ENCODE results near the gene BGN.

BGN gene

DNA sequence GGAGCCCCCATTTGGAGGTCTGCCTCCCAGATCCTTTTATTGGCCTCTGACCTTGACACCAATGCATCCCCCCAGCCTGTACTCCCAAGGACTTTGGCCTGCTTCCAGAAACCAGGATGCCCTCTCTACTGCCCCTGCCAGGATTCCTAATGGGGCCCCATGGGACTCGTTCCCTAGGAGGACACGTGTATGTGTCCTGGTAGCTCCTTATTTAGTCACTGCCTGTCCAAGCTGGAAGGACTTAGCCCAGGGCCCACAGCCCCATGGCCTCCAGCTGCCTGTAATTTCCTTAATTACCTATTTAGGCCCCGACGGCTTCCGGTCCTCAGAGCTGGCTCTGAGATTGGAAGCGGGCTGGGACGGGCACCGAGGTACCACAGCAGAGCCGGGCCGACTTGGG, 32.0 kb downstream of the BGN start:
- H3K4me3 ChIP-seq (replicated peaks in 1 of 2; ENCODE audit: low read depth in 2 of 2, low read length in 2 of 2): no peak overlapping the region
- TF ChIP-seq, protein P1, sequence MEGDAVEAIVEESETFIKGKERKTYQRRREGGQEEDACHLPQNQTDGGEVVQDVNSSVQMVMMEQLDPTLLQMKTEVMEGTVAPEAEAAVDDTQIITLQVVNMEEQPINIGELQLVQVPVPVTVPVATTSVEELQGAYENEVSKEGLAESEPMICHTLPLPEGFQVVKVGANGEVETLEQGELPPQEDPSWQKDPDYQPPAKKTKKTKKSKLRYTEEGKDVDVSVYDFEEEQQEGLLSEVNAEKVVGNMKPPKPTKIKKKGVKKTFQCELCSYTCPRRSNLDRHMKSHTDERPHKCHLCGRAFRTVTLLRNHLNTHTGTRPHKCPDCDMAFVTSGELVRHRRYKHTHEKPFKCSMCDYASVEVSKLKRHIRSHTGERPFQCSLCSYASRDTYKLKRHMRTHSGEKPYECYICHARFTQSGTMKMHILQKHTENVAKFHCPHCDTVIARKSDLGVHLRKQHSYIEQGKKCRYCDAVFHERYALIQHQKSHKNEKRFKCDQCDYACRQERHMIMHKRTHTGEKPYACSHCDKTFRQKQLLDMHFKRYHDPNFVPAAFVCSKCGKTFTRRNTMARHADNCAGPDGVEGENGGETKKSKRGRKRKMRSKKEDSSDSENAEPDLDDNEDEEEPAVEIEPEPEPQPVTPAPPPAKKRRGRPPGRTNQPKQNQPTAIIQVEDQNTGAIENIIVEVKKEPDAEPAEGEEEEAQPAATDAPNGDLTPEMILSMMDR (IDR thresholded peaks at IDR 0.05; ENCODE audit: low read depth, low read length): no peak
- no peak for DNase-seq (ENCODE audit: low read depth in 2 of 2)

- DNase-seq (ENCODE audit: low read depth in 2 of 2): no peak
- no peak overlapping the region for H3K4me3 ChIP-seq (replicated peaks in 1 of 2; ENCODE audit: low read depth in 2 of 2, low read length in 2 of 2)
- TF ChIP-seq, protein P1 (IDR thresholded peaks at IDR 0.05; ENCODE audit: low read depth, low read length): no peak
These were observed 32.4 kb downstream of the BGN start for GRCh38 chrX:153527208-153527607.

DNA sequence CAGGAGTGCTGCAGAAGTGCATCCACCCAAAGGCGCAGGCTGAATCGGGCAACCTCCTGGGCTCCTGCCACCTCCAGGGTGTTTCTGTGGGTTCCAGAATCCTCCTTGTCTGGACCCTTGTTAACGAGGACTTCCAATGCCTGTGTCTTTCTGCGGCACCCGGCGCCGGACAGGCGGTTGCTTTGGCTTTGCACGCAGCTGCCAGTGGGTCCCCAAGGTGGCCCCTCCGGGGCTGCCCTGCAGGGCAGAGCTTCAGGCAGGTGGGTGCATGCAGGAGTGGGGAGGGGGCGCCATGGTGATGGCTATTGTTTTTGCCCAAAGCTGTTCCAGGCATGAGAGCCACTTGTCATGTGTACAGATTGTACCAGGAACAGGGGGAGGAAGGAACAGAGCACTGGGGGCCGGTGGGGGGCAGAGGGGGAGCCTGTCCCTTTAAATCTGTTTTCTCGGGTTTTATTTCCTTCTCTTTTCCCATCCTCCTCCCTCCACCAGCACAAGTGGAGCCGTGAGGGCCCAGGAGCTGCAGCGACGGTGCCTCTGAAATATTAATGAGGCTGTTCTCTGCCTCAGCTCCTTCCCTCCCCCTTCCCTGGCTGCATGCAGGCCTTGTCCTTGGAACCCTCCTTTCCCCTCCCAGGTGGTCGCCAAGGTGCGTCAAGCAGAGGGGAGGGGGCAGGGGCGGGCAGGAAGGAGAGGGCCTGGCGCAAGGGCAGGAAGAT, 35.8 kb downstream of the BGN start:
- no peak overlapping the region for H3K4me3 ChIP-seq (replicated peaks in 1 of 2; ENCODE audit: low read depth in 2 of 2, low read length in 2 of 2)
- no peak for DNase-seq (ENCODE audit: low read depth in 2 of 2)
- TF ChIP-seq, protein P1 (IDR thresholded peaks at IDR 0.05; ENCODE audit: low read depth, low read length): no peak

DNA sequence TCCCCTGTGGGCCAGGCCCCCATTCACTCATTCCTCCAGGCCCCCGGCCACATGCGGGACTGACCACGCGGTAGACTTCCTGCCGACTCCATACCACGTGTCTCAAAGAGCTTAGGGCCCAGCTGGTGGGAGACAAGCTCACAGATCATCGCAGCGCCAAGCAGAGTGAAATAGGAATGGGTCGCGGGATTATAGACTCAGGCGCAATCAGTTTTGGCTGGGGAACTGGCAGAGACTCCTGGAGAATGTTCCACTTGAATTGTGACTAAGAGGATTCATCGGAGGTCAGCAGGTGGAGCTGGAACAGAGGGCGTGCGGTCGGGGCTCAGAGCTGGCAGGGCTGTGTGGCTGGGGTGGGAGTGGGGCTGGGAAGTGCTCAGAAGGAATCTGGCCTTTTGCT, 38.3 kb downstream of the BGN start:
- no peak overlapping the region for H3K4me3 ChIP-seq (replicated peaks in 1 of 2; ENCODE audit: low read depth in 2 of 2, low read length in 2 of 2)
- TF ChIP-seq, protein P1 (IDR thresholded peaks at IDR 0.05; ENCODE audit: low read depth, low read length): no peak
- no peak for DNase-seq (ENCODE audit: low read depth in 2 of 2)

DNA sequence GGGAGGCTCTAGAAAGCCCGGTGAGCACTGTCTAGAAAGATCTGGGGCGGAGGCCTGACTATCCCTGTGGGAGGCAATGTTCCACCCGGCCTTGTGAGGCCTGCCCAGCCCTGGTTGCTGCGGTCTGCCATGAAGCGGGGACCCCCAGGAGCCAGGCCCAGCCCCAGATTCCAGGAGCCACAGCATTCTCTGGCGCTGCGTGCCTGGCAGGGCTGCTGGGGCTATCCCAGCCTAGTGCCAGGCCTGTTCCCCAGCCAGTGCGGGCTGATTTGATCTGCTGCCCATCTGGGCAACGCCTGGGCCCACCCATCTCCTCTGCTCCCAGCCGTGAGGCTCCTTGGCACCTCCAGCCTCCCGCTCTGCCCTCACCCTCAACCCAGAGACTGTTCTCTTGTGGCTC, 42.3 kb downstream of the BGN start:
- TF ChIP-seq, protein P1 (IDR thresholded peaks at IDR 0.05; ENCODE audit: low read depth, low read length): no peak
- no peak overlapping the region for H3K4me3 ChIP-seq (replicated peaks in 1 of 2; ENCODE audit: low read depth in 2 of 2, low read length in 2 of 2)
- no peak for DNase-seq (ENCODE audit: low read depth in 2 of 2)

DNA sequence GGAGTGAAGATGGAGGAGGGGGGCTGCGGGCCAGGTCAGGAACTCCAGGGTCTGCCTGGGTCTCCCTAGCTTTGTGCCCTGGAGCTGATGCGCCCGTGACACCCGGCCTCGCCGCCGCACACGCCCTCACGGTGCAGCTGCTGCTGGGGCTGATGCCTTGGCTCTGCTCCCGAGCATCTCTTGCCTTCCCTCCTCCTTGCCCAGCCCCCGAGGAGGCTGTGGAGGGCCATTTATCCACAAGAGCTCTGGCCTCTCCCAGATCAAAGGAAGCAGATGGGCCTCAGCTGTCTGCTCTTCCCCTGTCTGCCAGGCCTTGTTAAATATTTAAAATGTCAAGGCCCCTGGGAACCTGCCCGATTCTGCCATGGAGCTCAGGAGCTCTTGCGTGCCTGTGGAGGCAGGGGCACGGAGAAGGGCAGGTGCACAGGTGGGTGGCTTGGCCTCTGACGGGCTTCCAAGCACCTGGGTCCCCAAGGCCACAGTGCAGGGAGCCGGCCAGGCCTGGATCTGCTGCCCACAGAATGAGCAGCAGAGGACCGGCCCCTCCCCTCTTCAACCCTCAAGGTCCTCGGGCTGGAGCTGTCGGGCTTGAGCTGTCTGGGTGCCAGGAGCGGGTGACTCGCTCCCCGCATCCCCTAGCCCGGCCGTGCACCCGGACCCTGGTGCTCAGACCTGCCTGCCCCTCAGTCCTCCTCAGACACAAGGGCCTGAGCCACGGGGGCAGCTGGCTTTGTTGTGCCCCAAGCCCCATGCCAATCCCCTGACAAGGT, 42.9 kb downstream of the BGN start:
- TF ChIP-seq, protein P1 (IDR thresholded peaks at IDR 0.05; ENCODE audit: low read depth, low read length): no peak
- no peak overlapping the region for H3K4me3 ChIP-seq (replicated peaks in 1 of 2; ENCODE audit: low read depth in 2 of 2, low read length in 2 of 2)
- DNase-seq (ENCODE audit: low read depth in 2 of 2): no peak
